K562 (cell line): ENCODE data around the gene CDKL5.

Experiments
- EP300 ChIP-seq: IDR thresholded peaks from 2 replicates; pipeline ENCODE4 v1.6.1; 2012; ENCODE audit warnings: low read length, improper control_type of control experiment
- GTF2F1 ChIP-seq: IDR thresholded peaks from 2 replicates; pipeline ENCODE4 v1.6.1; 2011; ENCODE audit warnings: low read depth, low read length, improper control_type of control experiment
- SAP30 ChIP-seq: fragments of 200-600 bp; sonication (generic); IDR thresholded peaks from 2 replicates; pipeline ENCODE4 v1.6.1; 2012; ENCODE audit warnings: borderline replicate concordance, low read depth, mild to moderate bottlenecking, moderate library complexity, low read length, control low read depth, inconsistent platforms; ENCODE audit not compliant: insufficient read depth, poor library complexity, severe bottlenecking
- ZNF274 ChIP-seq: IDR thresholded peaks from 2 replicates; pipeline ENCODE4 v1.6.1; 2011; ENCODE audit warnings: low read depth, mild to moderate bottlenecking, low read length, moderate library complexity, borderline replicate concordance
- TF ChIP-seq, protein P1 (sequence below), 3 experiments: IDR thresholded peaks in 2 of 3; conservative IDR thresholded peaks in 1 of 3; 2 replicates each; pipeline ENCODE4 v1.5.1; 2011 to 2012; ENCODE audit warnings: low read length in 3 of 3, mild to moderate bottlenecking in 3 of 3, control low read depth in 2 of 3, improper control_type of control experiment in 1 of 3, inconsistent platforms in 1 of 3, low read depth in 1 of 3, mixed read lengths in 1 of 3, moderate library complexity in 1 of 3; ENCODE audit not compliant: insufficient read depth in 2 of 3
- TF ChIP-seq, protein P2 (sequence below): fragments of 450-650 bp; formaldehyde crosslinking; IDR thresholded peaks from 2 replicates; pipeline ENCODE4 v1.4.0; 2022; ENCODE audit warnings: missing genetic modification characterization

DNA sequence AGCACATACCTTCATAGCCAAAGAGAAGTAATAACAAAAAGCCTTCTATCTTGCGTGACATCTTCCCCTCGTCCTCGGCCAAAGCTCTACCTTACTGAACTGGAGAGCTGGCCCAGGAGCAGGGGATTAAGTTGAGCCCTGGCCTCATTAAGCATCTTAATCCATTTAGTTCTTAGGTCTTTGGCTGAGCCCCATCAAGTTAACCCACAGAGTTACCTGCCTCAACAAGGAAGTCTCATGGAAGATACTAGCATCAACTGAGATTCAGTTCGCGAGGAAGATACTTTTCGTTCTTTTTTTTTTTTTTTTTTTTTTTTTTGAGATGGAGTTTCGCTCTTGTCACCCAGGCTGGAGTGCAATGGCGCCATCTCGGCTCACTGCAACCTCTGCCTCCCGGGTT, 246.6 kb downstream of the CDKL5 start, which contains the start of gene RS1:
- TF ChIP-seq ZNF274 (no peak), GTF2F1 (no peak), EP300 (no peak), SAP30 (no peak)
- TF ChIP-seq, protein P1, sequence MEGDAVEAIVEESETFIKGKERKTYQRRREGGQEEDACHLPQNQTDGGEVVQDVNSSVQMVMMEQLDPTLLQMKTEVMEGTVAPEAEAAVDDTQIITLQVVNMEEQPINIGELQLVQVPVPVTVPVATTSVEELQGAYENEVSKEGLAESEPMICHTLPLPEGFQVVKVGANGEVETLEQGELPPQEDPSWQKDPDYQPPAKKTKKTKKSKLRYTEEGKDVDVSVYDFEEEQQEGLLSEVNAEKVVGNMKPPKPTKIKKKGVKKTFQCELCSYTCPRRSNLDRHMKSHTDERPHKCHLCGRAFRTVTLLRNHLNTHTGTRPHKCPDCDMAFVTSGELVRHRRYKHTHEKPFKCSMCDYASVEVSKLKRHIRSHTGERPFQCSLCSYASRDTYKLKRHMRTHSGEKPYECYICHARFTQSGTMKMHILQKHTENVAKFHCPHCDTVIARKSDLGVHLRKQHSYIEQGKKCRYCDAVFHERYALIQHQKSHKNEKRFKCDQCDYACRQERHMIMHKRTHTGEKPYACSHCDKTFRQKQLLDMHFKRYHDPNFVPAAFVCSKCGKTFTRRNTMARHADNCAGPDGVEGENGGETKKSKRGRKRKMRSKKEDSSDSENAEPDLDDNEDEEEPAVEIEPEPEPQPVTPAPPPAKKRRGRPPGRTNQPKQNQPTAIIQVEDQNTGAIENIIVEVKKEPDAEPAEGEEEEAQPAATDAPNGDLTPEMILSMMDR (IDR thresholded peaks at IDR 0.05 in 2 of 3, conservative IDR thresholded peaks at IDR 0.05 in 1 of 3; ENCODE audit: insufficient read depth in 2 of 3, low read depth in 1 of 3, low read length in 3 of 3) = no peak
- TF ChIP-seq, protein P2, sequence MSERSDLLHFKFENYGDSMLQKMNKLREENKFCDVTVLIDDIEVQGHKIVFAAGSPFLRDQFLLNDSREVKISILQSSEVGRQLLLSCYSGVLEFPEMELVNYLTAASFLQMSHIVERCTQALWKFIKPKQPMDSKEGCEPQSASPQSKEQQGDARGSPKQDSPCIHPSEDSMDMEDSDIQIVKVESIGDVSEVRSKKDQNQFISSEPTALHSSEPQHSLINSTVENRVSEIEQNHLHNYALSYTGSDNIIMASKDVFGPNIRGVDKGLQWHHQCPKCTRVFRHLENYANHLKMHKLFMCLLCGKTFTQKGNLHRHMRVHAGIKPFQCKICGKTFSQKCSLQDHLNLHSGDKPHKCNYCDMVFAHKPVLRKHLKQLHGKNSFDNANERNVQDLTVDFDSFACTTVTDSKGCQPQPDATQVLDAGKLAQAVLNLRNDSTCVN = no peak
